Gastrocnemius medialis (tissue), 4 donors: ENCODE data around the gene PIK3R6.

Experiments
- POLR2A ChIP-seq, 2 donors: fragments of 450-650 bp; IDR thresholded peaks; one replicate each; pipeline ENCODE4 v1.6.1; 2017; ENCODE audit warnings: antibody characterized with exemption in 2 of 2, mild to moderate bottlenecking in 2 of 2, moderate library complexity in 2 of 2
- TF ChIP-seq, protein P1 (sequence below), 5 experiments: fragments of 450-650 bp in 3 of 5; fragments of 200-600 bp in 2 of 5; sonication (generic) in 2 of 5; IDR thresholded peaks in 4 of 5; conservative IDR thresholded peaks in 1 of 5; 1 replicate in 4 of 5; 2 replicates in 1 of 5; pipeline ENCODE4 v1.5.1; 2016 to 2019; ENCODE audit warnings: antibody characterized with exemption in 5 of 5, mild to moderate bottlenecking in 3 of 5, moderate library complexity in 3 of 5

DNA sequence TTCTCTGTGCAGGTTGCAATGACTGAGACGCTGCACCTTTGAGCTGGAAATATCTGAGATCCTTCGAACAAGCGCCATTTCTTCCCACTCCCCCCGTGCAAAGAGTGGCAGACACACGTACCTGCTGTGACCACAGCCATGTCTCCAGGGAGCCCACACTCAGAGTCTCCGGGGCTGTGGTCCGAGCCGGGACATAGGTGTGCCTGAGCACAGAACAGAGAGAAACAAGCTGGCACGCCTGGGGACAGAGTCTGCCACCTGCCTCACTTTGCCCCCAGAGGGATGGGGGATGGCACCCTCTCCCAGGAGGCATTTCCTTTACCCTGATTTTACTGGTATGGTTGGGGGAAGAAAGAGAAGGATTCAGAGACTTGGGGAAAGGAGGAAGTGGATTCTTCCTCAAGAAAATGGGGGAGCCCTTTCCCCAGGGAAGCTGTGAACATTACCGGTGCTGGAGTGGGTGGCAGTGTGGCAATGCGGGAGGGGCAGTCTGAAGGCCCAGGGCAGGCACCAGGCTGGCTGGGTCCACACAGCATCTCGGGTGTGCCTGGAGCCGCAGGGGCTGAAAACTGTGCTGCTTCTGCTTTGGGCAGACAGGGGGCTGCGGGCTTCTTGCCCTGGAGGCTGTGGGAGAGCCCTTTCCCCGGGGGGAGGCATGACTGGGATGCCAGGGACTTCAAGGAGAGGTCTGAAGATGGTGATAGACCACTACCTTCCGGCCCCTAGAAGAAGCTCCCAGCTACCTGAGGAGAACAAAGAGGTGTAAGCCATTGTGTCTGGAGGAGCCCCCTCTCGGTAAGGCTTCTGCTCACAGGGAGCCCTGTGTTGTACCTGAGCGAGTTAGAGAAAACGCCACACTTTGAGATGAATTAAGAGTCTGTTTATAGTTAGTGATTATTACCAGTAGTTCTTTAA lies 6.6 kb upstream of the PIK3R6 start:
- TF ChIP-seq, protein P1, sequence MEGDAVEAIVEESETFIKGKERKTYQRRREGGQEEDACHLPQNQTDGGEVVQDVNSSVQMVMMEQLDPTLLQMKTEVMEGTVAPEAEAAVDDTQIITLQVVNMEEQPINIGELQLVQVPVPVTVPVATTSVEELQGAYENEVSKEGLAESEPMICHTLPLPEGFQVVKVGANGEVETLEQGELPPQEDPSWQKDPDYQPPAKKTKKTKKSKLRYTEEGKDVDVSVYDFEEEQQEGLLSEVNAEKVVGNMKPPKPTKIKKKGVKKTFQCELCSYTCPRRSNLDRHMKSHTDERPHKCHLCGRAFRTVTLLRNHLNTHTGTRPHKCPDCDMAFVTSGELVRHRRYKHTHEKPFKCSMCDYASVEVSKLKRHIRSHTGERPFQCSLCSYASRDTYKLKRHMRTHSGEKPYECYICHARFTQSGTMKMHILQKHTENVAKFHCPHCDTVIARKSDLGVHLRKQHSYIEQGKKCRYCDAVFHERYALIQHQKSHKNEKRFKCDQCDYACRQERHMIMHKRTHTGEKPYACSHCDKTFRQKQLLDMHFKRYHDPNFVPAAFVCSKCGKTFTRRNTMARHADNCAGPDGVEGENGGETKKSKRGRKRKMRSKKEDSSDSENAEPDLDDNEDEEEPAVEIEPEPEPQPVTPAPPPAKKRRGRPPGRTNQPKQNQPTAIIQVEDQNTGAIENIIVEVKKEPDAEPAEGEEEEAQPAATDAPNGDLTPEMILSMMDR (IDR thresholded peaks at IDR 0.05 in 4 of 5, conservative IDR thresholded peaks at IDR 0.05 in 1 of 5): no peak
- no peak for TF ChIP-seq POLR2A (IDR thresholded peaks at IDR 0.05)
